DMS 273 (cell line): ENCODE results near the gene ZNF146.
"Not testable (repeated sequence)": the region's sequence is repeated elsewhere in the genome, so short reads cannot be mapped to it uniquely, and the experiment has no call there.

ENCODE experiments used
- DNase-seq: peaks from one replicate; lab custom pipeline; 2025; ENCODE audit not compliant: unreplicated experiment; lab: John Stamatoyannopoulos, UW

The ZNF146 gene

DNA sequence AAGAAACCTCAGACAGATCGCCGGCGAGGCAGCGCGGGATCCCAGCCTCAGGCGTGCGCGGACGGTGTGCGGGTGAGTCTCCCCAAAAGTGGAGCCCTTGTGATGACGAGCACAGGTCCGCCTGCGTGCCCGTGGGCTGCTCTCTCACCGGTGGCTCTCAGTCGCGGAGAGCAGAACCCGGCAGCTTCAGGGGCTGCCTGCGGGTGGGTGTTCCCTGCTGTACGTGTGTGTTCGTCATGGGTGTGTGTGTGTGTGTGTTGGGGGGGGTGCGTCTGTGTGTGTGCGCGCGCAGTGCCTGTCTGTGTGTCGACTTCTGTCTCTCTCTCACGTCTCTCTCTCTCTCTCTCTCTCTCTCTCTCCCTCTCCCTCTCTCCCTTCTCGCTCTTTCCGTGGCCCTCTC is 54.4 kb downstream of the ZNF146 start:
- not testable (repeated sequence) for DNase-seq
